K562 (cell line): ENCODE results near the gene CTDSPL. TPM values are rescaled to one million over a fixed set of nuclear protein-coding genes. Genes with fewer than 3 reads are reported as not detected.

ENCODE experiments used
- BRCA1 ChIP-seq, 2 experiments: fragments of 450-650 bp in 1 of 2; sonication (generic) in 1 of 2; formaldehyde crosslinking in 1 of 2; IDR thresholded peaks; 2 replicates each; pipeline versions ENCODE4 v1.5.0 to v1.6.1; 2017 to 2020; ENCODE audit warnings: mild to moderate bottlenecking in 1 of 2, missing genetic modification reagents in 1 of 2
- GABPB2 ChIP-seq: fragments of 250-450 bp; sonication (Bioruptor Pico); conservative IDR thresholded peaks from 2 replicates; pipeline ENCODE4 v1.5.1; 2021; ENCODE audit warnings: mild to moderate bottlenecking
- HMGN3 ChIP-seq: IDR thresholded peaks from 2 replicates; pipeline ENCODE4 v1.6.1; 2011; ENCODE audit warnings: borderline replicate concordance, low read depth, mild to moderate bottlenecking, mixed read lengths, low read length; ENCODE audit not compliant: insufficient read length; ENCODE audit errors: extremely low read depth
- NFIX ChIP-seq: fragments of 250-450 bp; sonication (Bioruptor Pico); IDR thresholded peaks from 2 replicates; pipeline ENCODE4 v1.4.0; 2020; ENCODE audit warnings: low read depth, mild to moderate bottlenecking, moderate library complexity
- NKRF ChIP-seq: fragments of 450-650 bp; IDR thresholded peaks from 2 replicates; pipeline ENCODE4 v1.6.1; 2016; ENCODE audit warnings: borderline replicate concordance
- TAL1 ChIP-seq: fragments of 450-650 bp; IDR thresholded peaks from 2 replicates; pipeline ENCODE4 v1.6.1; 2016; ENCODE audit warnings: mild to moderate bottlenecking
- U2AF1 ChIP-seq: fragments of 200-400 bp; formaldehyde crosslinking; optimal IDR thresholded peaks from 2 replicates; pipeline ENCODE3; 2017; ENCODE audit warnings: mild to moderate bottlenecking, low read depth, low read length, moderate library complexity
- ZBTB17 ChIP-seq: fragments of 450-650 bp; formaldehyde crosslinking; IDR thresholded peaks from 2 replicates; pipeline ENCODE4 v1.4.0; 2020; ENCODE audit warnings: mild to moderate bottlenecking
- ZNF449 ChIP-seq: fragments of 250-450 bp; sonication (Bioruptor Pico); IDR thresholded peaks from 2 replicates; pipeline ENCODE4 v1.8.0; 2022; ENCODE audit warnings: moderate library complexity, mild to moderate bottlenecking, inconsistent platforms
- polyA plus RNA-seq, 8 experiments: library from polyadenylated mRNA; depleted of rRNA in 4 of 8; stranded (reverse) in 5 of 8; unstranded in 3 of 8; fragments of >200 nt; fragmentation: Nextera tagmentation in 2 of 8; fragmentation: Illumina TruSeq in 1 of 8; extraction: Ambion mirVana in 2 of 8; extraction: Trizol in 1 of 8; gene quantifications; 2 replicates each; pipeline versions ENCODE4 v1.2.1 to v1.2.3, GENCODE V29; 2011 to 2014; ENCODE audit warnings: inconsistent platforms in 1 of 8, missing spikeins in 1 of 8
- total RNA-seq, 7 experiments: library from RNA; depleted of rRNA in 6 of 7; stranded (reverse); fragments of >200 nt in 6 of 7; fragmentation: Illumina TruSeq in 2 of 7; extraction: Trizol in 2 of 7; gene quantifications; 2 replicates each; pipeline versions ENCODE4 v1.2.1 to v1.2.3, GENCODE V29; 2011 to 2021; ENCODE audit warnings: low replicate concordance in 1 of 7
- TF ChIP-seq, protein P1 (sequence below): sonication (generic); formaldehyde crosslinking; IDR thresholded peaks from 2 replicates; pipeline ENCODE4 v1.8.0; 2023; ENCODE audit warnings: mild to moderate bottlenecking, missing genetic modification reagents
- TF ChIP-seq, protein P2 (sequence below), 2 experiments: fragments of 450-650 bp in 1 of 2; sonication (generic) in 1 of 2; formaldehyde crosslinking; conservative IDR thresholded peaks; 2 replicates each; pipeline versions ENCODE4 v1.4.0 to v1.8.1; 2020 to 2022; ENCODE audit warnings: mild to moderate bottlenecking in 1 of 2, missing genetic modification reagents in 1 of 2
- TF ChIP-seq, protein P3 (sequence below): fragments of 250-450 bp; sonication (Bioruptor Pico); IDR thresholded peaks from 2 replicates; pipeline ENCODE4 v1.8.0; 2021; ENCODE audit warnings: borderline replicate concordance, mild to moderate bottlenecking, moderate library complexity; ENCODE audit not compliant: poor library complexity, severe bottlenecking

CTDSPL gene
- total and polyA plus RNA-seq, 9 of the 15 experiments (the other 6 are each of a cell fraction or from before 2014, with no cell fraction given) = 5.1 to 19.3 (median 11.3) TPM

GRCh38 chr3:37862219-37862902, 681 bp downstream of the CTDSPL start (continued):
- TF ChIP-seq, protein P1, sequence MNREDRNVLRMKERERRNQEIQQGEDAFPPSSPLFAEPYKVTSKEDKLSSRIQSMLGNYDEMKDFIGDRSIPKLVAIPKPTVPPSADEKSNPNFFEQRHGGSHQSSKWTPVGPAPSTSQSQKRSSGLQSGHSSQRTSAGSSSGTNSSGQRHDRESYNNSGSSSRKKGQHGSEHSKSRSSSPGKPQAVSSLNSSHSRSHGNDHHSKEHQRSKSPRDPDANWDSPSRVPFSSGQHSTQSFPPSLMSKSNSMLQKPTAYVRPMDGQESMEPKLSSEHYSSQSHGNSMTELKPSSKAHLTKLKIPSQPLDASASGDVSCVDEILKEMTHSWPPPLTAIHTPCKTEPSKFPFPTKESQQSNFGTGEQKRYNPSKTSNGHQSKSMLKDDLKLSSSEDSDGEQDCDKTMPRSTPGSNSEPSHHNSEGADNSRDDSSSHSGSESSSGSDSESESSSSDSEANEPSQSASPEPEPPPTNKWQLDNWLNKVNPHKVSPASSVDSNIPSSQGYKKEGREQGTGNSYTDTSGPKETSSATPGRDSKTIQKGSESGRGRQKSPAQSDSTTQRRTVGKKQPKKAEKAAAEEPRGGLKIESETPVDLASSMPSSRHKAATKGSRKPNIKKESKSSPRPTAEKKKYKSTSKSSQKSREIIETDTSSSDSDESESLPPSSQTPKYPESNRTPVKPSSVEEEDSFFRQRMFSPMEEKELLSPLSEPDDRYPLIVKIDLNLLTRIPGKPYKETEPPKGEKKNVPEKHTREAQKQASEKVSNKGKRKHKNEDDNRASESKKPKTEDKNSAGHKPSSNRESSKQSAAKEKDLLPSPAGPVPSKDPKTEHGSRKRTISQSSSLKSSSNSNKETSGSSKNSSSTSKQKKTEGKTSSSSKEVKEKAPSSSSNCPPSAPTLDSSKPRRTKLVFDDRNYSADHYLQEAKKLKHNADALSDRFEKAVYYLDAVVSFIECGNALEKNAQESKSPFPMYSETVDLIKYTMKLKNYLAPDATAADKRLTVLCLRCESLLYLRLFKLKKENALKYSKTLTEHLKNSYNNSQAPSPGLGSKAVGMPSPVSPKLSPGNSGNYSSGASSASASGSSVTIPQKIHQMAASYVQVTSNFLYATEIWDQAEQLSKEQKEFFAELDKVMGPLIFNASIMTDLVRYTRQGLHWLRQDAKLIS (CRISPR knock-in tag) = no peak
- TF ChIP-seq NFIX (CRISPR knock-in tag) (no peak), ZBTB17 (CRISPR knock-in tag) (no peak), NKRF (0 out of 2 replicates have a peak, but pooled peaks have one; percentile 31), U2AF1 (no peak), ZNF449 (CRISPR knock-in tag) (no peak), HMGN3 (no peak), TAL1 (no peak), GABPB2 (CRISPR knock-in tag) (no peak), BRCA1 (IDR thresholded peaks at IDR 0.05) (no peak), BRCA1 (CRISPR knock-in tag; IDR thresholded peaks at IDR 0.05) (no peak)
- TF ChIP-seq, protein P2, sequence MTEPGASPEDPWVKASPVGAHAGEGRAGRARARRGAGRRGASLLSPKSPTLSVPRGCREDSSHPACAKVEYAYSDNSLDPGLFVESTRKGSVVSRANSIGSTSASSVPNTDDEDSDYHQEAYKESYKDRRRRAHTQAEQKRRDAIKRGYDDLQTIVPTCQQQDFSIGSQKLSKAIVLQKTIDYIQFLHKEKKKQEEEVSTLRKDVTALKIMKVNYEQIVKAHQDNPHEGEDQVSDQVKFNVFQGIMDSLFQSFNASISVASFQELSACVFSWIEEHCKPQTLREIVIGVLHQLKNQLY (CRISPR knock-in tag; conservative IDR thresholded peaks at IDR 0.05) = no peak
- TF ChIP-seq, protein P3, sequence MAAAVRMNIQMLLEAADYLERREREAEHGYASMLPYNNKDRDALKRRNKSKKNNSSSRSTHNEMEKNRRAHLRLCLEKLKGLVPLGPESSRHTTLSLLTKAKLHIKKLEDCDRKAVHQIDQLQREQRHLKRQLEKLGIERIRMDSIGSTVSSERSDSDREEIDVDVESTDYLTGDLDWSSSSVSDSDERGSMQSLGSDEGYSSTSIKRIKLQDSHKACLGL = peak; percentile 3
